HCT116 (cell line): ENCODE data around the gene ANKRD23. TPM values are rescaled to one million over a fixed set of nuclear protein-coding genes. Genes with fewer than 3 reads are reported as not detected.

Experiments used
- ATAC-seq: fragments of 200-7000 bp; cut with Tn5 transposase; 2 replicates; pipeline ENCODE4 v1.9.1; 2020; ENCODE audit warnings: mild to moderate bottlenecking, moderate library complexity
- BruUV-seq: library from RNA; stranded (reverse); fragments of 400-500 nt; replicated peaks from 2 replicates; lab custom pipeline; 2021; lab: Mats Ljungman, UMichigan
- CTCF ChIA-PET: fragments of 300-600 bp; sonication (Branson Sonifier 250); formaldehyde crosslinking; loops from one replicate; lab custom pipeline; 2021; ENCODE audit warnings: antibody characterized with exemption; lab: Charles Lee
- POLR2A ChIA-PET: fragments of 300-600, 350-600 bp; sonication (Branson Sonifier 250); formaldehyde crosslinking; loops from one replicate; lab custom pipeline; 2021; ENCODE audit warnings: antibody characterized with exemption; lab: Charles Lee
- RAD21 ChIA-PET, 2 experiments: fragments of 300-600 bp; sonication (Branson Sonifier 250); formaldehyde crosslinking; loops; one replicate each; lab custom pipeline; 2023; ENCODE audit warnings: low total read pairs in 2 of 2; ENCODE audit not compliant: uncharacterized antibody in 2 of 2, unreplicated experiment in 2 of 2, low non-redundant PET in 1 of 2; lab: Charles Lee
- DNase-seq: peaks from one replicate; pipeline ENCODE4 v3.0.0-alpha.2; 2010; ENCODE audit warnings: low read depth, low spot score
- H2AFZ ChIP-seq: fragments of 200-600 bp; shearing (Covaris generic), sonication (generic); 2 replicates; pipeline ENCODE4 v1.6.1; 2017; ENCODE audit warnings: low read depth, mixed run types, mixed read lengths, antibody characterized with exemption, low read length; ENCODE audit not compliant: poor library complexity, severe bottlenecking
- H3K27ac ChIP-seq: 2 replicates; pipeline ENCODE4 v1.5.1; 2012; ENCODE audit warnings: low read depth, low read length
- H3K27me3 ChIP-seq: fragments of 200-600 bp; sonication (generic); 2 replicates; pipeline ENCODE4 v1.6.1; 2016; ENCODE audit warnings: mixed run types, low read length, mixed read lengths; ENCODE audit not compliant: insufficient read depth
- H3K36me3 ChIP-seq, 2 experiments: fragments of 200-500 bp in 1 of 2; fragments of 200-600 bp in 1 of 2; sonication (Bioruptor generic) in 1 of 2; sonication (generic) in 1 of 2; 2 replicates each; pipeline versions ENCODE4 v1.5.1 to v1.6.1; 2014 to 2016; ENCODE audit warnings: low read length in 2 of 2, inconsistent platforms in 1 of 2, mixed read lengths in 1 of 2, mixed run types in 1 of 2; ENCODE audit not compliant: insufficient read depth in 2 of 2, control insufficient read depth in 1 of 2
- H3K4me1 ChIP-seq, 2 experiments: fragments of 200-600 bp in 1 of 2; sonication (generic) in 1 of 2; 2 replicates each; pipeline versions ENCODE4 v1.5.1 to v1.6.1; 2012 to 2017; ENCODE audit warnings: low read length in 2 of 2, inconsistent platforms in 1 of 2, mild to moderate bottlenecking in 1 of 2, mixed read lengths in 1 of 2, mixed run types in 1 of 2, moderate library complexity in 1 of 2; ENCODE audit not compliant: insufficient read depth in 2 of 2, control insufficient read depth in 1 of 2
- H3K4me2 ChIP-seq: fragments of 200-600 bp; sonication (generic); 2 replicates; pipeline ENCODE4 v1.6.1; 2017; ENCODE audit warnings: mixed run types, low read length, mixed read lengths
- H3K4me3 ChIP-seq, 2 experiments: fragments of 200-600 bp in 1 of 2; sonication (generic) in 1 of 2; replicated peaks in 1 of 2; 2 replicates each; pipeline ENCODE4 v1.5.1; 2011 to 2016; ENCODE audit warnings: low read length in 2 of 2, control low read depth in 1 of 2, low read depth in 1 of 2, mild to moderate bottlenecking in 1 of 2, mixed read lengths in 1 of 2, mixed run types in 1 of 2
- H3K79me2 ChIP-seq: fragments of 200-600 bp; sonication (generic); 2 replicates; pipeline ENCODE4 v1.6.1; 2017; ENCODE audit warnings: mild to moderate bottlenecking, mixed run types, low read length, moderate library complexity, mixed read lengths; ENCODE audit not compliant: insufficient read depth
- H3K9ac ChIP-seq: fragments of 200-600 bp; sonication (generic); 2 replicates; pipeline ENCODE4 v1.6.1; 2016; ENCODE audit warnings: low read length, mixed read lengths
- H3K9me2 ChIP-seq: fragments of 200-600 bp; sonication (generic), shearing (Covaris generic); 2 replicates; pipeline ENCODE4 v1.6.1; 2017; ENCODE audit warnings: mixed run types, mild to moderate bottlenecking, moderate library complexity; ENCODE audit not compliant: insufficient read depth
- H3K9me3 ChIP-seq, 2 experiments: fragments of 200-500 bp in 1 of 2; fragments of 200-600 bp in 1 of 2; sonication (Bioruptor generic) in 1 of 2; sonication (generic) in 1 of 2; 2 replicates each; pipeline ENCODE4 v1.6.1; 2014 to 2017; ENCODE audit warnings: low read length in 2 of 2, mixed read lengths in 2 of 2, inconsistent platforms in 1 of 2, low read depth in 1 of 2, mild to moderate bottlenecking in 1 of 2, mixed run types in 1 of 2, moderate library complexity in 1 of 2; ENCODE audit not compliant: control insufficient read depth in 1 of 2, insufficient read depth in 1 of 2
- H4K20me1 ChIP-seq: fragments of 200-600 bp; sonication (generic), shearing (Covaris generic); 2 replicates; pipeline ENCODE4 v1.6.1; 2017; ENCODE audit warnings: mixed run types, mild to moderate bottlenecking, moderate library complexity; ENCODE audit not compliant: insufficient read depth
- ATF3 ChIP-seq: IDR thresholded peaks from 2 replicates; pipeline ENCODE4 v1.6.1; 2012
- CBX3 ChIP-seq: IDR thresholded peaks from 2 replicates; pipeline ENCODE4 v1.6.1; 2012; ENCODE audit warnings: low read depth
- EGR1 ChIP-seq: IDR thresholded peaks from 2 replicates; pipeline ENCODE4 v1.6.1; 2012; ENCODE audit warnings: low read depth
- ELF1 ChIP-seq: IDR thresholded peaks from 2 replicates; pipeline ENCODE4 v1.6.1; 2012; ENCODE audit warnings: low read depth, borderline replicate concordance
- EZH2 ChIP-seq: fragments of 200-600 bp; sonication (generic); IDR thresholded peaks from 2 replicates; pipeline ENCODE4 v1.6.1; 2017; ENCODE audit warnings: antibody characterized with exemption, mixed run types
- EZH2phosphoT487 ChIP-seq: fragments of 200-600 bp; IDR thresholded peaks from 2 replicates; pipeline ENCODE4 v1.6.1; 2018; ENCODE audit warnings: antibody characterized with exemption, borderline replicate concordance
- FOSL1 ChIP-seq: IDR thresholded peaks from 2 replicates; pipeline ENCODE4 v1.6.1; 2012; ENCODE audit warnings: low read depth
- JUND ChIP-seq: IDR thresholded peaks from 2 replicates; pipeline ENCODE4 v1.6.1; 2012
- POLR2AphosphoS5 ChIP-seq: IDR thresholded peaks from 2 replicates; pipeline ENCODE4 v1.6.1; 2011; ENCODE audit warnings: mild to moderate bottlenecking, low read depth, low read length, moderate library complexity
- RAD21 ChIP-seq: IDR thresholded peaks from 2 replicates; pipeline ENCODE4 v1.6.1; 2012; ENCODE audit warnings: low read depth, mild to moderate bottlenecking
- SIN3A ChIP-seq: IDR thresholded peaks from 2 replicates; pipeline ENCODE4 v1.6.1; 2012; ENCODE audit warnings: low read depth
- SRF ChIP-seq: IDR thresholded peaks from 2 replicates; pipeline ENCODE4 v1.6.1; 2012; ENCODE audit warnings: low read depth
- YY1 ChIP-seq: IDR thresholded peaks from 2 replicates; pipeline ENCODE4 v1.6.1; 2011; ENCODE audit warnings: low read length, low read depth, moderate library complexity, mild to moderate bottlenecking; ENCODE audit not compliant: insufficient replicate concordance; ENCODE audit errors: extremely low read depth
- ZFX ChIP-seq: fragments of 450-650 bp; IDR thresholded peaks from 2 replicates; pipeline ENCODE4 v1.6.1; 2017
- intact Hi-C: fragments of 100-400 bp; cut with micrococcal nuclease; formaldehyde crosslinking; loops from 2 replicates; pipeline ENCODE4 v1.10.0; 2022
- total RNA-seq: library from RNA; stranded (reverse); gene quantifications from one replicate; pipeline ENCODE4 v1.2.1, GENCODE V29; 2021; ENCODE audit not compliant: unreplicated experiment
- TF ChIP-seq, protein P1 (sequence below): IDR thresholded peaks from 2 replicates; pipeline ENCODE4 v1.6.1; 2011; ENCODE audit warnings: mild to moderate bottlenecking, low read length, moderate library complexity; ENCODE audit not compliant: insufficient replicate concordance; ENCODE audit errors: extremely low read depth

The ANKRD23 gene
- total RNA-seq, 1 experiment from 2014 or later: 1.4 TPM

- Histone ChIP-seq H3K4me2 (no peak overlapping the region), H3K9me3 (no peaks in the 10 kb centered on the region), H2AFZ (no peak overlapping the region), H3K27ac (no peak overlapping the region), H3K9me2 (no peaks in the 10 kb centered on the region), H3K79me2 (no peaks in the 10 kb centered on the region), H3K4me1 (peaks cover 0 to 5% of the 10 kb centered on the region in 2 experiments; a peak in 1 of 4 replicates), H3K27me3 (no peaks in the 10 kb centered on the region), H3K36me3 (peaks cover 0 to 9% of the 10 kb centered on the region in 2 experiments; a peak in 2 of 4 replicates), H3K4me3 (no peak overlapping the region), H4K20me1 (no peaks in the 10 kb centered on the region), H3K9ac (no peak overlapping the region)
- intact Hi-C loops: no loop called here
- POLR2A ChIA-PET: no interaction called here
- no TSS peak for BruUV-seq
- no peak for TF ChIP-seq RAD21
- TF ChIP-seq CBX3: no peak
- TF ChIP-seq EZH2phosphoT487: no peak
- TF ChIP-seq ZFX: no peak
- TF ChIP-seq YY1: no peak
- no peak for TF ChIP-seq FOSL1
- TF ChIP-seq EZH2: no peak
- no peak for TF ChIP-seq SRF
- DNase-seq (no peak), ATAC-seq (no peak)
- CTCF ChIA-PET: interaction anchor here (2.3 kb wide), 1 partner anchor 250 kb away, joined by 15 read pairs; no protein-coding TSS in a partner anchor
- RAD21 ChIA-PET: no interaction called here
These were observed 44.2 kb downstream of the ANKRD23 start for GRCh38 chr2:96799623-96799935.

DNA sequence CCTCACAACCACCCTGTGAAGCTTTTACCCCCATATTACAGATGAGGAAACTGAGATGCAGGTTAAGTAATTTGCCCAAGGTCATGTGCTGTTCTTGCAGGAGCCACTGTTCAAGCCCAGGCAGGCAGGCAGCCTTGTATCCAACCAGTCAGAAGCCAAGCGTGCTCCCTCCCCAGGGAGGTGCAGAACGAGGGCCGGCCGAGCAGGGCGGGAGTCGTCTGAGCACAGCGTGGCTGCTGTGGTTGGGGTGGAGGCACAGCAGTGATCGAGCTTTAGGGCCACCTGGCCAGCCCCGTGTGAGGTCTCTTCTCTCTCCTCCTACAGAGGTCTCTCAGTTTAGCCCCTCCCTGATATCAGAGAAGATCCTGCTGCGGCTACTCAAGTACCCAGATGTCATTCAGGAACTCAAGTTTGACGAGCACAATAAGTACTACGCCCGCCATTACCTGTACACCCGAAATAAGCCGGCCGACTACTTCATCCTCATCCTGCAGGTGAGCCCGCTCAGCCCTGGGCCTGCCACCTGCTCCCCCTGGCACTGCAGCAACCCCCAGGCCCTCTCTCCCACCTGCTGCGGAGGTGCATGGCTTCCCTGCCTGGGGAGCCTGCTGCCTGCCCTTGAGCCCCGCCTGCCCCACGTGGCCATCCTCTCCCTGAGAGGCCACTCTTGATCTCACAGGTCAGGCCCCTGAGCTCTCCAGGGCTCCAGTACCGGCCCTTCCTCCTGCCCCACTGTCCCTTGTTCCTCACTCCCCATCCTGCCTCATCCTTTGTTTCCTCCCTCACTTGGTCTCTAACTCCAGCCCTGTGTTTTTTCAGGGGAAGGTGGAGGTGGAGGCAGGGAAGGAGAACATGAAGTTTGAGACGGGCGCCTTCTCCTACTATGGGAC lies 44.8 kb downstream of the ANKRD23 start:
- RAD21 ChIA-PET: no interaction called here
- POLR2A ChIA-PET: no interaction called here

More for the DNA sequence above, 44.8 kb downstream of the ANKRD23 start:
- no peaks in the 10 kb centered on the region for H3K9me3 ChIP-seq
- H3K4me1 ChIP-seq: peaks cover 0 to 5% of the 10 kb centered on the region in 2 experiments; a peak in 1 of 4 replicates
- no peak overlapping the region for H3K4me2 ChIP-seq
- H3K4me3 ChIP-seq: no peak overlapping the region
- no peak for DNase-seq
- no peaks in the 10 kb centered on the region for H4K20me1 ChIP-seq
- no TSS peak for BruUV-seq
- H3K9ac ChIP-seq: no peak overlapping the region
- no peak for TF ChIP-seq RAD21
- TF ChIP-seq EGR1: no peak
- TF ChIP-seq POLR2AphosphoS5: no peak
- TF ChIP-seq, protein P1, sequence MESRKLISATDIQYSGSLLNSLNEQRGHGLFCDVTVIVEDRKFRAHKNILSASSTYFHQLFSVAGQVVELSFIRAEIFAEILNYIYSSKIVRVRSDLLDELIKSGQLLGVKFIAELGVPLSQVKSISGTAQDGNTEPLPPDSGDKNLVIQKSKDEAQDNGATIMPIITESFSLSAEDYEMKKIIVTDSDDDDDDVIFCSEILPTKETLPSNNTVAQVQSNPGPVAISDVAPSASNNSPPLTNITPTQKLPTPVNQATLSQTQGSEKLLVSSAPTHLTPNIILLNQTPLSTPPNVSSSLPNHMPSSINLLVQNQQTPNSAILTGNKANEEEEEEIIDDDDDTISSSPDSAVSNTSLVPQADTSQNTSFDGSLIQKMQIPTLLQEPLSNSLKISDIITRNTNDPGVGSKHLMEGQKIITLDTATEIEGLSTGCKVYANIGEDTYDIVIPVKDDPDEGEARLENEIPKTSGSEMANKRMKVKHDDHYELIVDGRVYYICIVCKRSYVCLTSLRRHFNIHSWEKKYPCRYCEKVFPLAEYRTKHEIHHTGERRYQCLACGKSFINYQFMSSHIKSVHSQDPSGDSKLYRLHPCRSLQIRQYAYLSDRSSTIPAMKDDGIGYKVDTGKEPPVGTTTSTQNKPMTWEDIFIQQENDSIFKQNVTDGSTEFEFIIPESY: no peak
- no peak for TF ChIP-seq ZFX
- no peak for TF ChIP-seq ATF3
- TF ChIP-seq SIN3A: no peak
- TF ChIP-seq EZH2: no peak
- TF ChIP-seq JUND: no peak
- no peak for TF ChIP-seq ELF1
- TF ChIP-seq, all 23 proteins: peak for 0
- Histone ChIP-seq H2AFZ (no peak overlapping the region), H3K79me2 (no peaks in the 10 kb centered on the region), H3K27ac (no peak overlapping the region), H3K36me3 (peaks cover 0 to 9% of the 10 kb centered on the region in 2 experiments; a peak in 2 of 4 replicates), H3K27me3 (no peaks in the 10 kb centered on the region), H3K9me2 (no peaks in the 10 kb centered on the region)
- intact Hi-C loops: no loop called here
- CTCF ChIA-PET: interaction anchor here (1.1 to 2.3 kb wide), 2 partner anchors 233 to 249 kb away, joined by 3 to 15 read pairs; no protein-coding TSS in a partner anchor
- ATAC-seq: no peak
